ENCODE data around the gene CCDC51. TPM values are rescaled to one million over a fixed set of nuclear protein-coding genes. Genes with fewer than 3 reads are reported as not detected.
"Not testable (repeated sequence)": the region's sequence is repeated elsewhere in the genome, so short reads cannot be mapped to it uniquely, and the experiment has no call there.

Gene CCDC51, protein sequence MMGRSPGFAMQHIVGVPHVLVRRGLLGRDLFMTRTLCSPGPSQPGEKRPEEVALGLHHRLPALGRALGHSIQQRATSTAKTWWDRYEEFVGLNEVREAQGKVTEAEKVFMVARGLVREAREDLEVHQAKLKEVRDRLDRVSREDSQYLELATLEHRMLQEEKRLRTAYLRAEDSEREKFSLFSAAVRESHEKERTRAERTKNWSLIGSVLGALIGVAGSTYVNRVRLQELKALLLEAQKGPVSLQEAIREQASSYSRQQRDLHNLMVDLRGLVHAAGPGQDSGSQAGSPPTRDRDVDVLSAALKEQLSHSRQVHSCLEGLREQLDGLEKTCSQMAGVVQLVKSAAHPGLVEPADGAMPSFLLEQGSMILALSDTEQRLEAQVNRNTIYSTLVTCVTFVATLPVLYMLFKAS
- 10 to 100 TPM; 11.6 to 15.1 TPM for total RNA-seq

DNA sequence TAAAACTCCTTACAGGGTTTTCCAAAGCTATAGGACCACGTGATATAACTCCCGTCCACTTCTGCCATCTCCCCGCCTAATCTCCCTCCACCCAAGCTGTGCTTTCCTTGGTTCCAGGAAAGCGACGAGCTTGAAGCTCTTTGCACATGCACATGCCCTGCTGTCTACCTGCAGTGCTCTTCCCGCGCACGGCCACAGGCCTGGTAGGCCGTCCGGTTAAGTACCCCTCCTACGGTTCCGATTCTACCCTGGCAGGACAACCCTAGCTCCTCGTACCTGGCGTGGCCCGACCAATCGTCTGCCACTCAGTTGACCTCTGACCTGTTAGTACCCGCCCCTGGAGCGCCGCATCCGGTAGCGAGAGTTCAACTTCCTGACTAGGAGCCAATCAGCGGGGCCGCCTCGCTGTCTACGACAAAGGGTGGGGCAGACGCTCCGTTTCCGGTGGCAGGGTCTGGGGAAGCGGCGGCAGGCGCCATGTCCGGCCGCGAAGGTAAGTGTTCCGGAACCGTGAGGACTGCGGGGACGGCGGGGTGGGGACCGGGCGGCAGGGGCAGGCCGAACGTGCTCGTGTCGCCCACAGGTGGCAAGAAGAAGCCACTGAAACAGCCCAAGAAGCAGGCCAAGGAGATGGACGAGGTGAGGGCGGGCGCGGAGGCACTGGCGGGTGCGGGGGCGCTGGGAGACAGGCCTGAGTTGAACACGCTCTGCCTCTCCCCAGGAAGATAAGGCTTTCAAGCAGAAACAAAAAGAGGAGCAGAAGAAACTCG, at the start of gene CCDC51, which contains the start of gene TMA7:
Gene CCDC51 (minus strand): TSS at position 300 of the 770 bp plus-strand sequence. CDS start 4,991 bp downstream, outside the sequence.
Gene TMA7 (plus strand): TSS at position 438 of the 770 bp plus-strand sequence. CDS start 40 bp downstream, at position 478.
- POLR2A ChIA-PET, result interaction anchor here (0.7 to 0.8 kb wide), 2 partner anchors 17 to 117 kb away, joined by 3 read pairs; partner anchors contain the start of gene PFKFB4
- no peaks in the 10 kb centered on the region for H3K27me3 Mint-ChIP-seq
- peak within 1 kb of the TSS; percentile 91 for H3K27ac Mint-ChIP-seq
- CTCF ChIA-PET, result interaction anchor here (0.7 to 1.4 kb wide), 9 partner anchors 9 to 119 kb away, joined by 3 to 7 read pairs (median 4); partner anchors contain the start of gene PLXNB1
- H3K36me3 Mint-ChIP-seq (ENCODE audit: low read depth), result peaks cover 30% of the 10 kb centered on the region
- H3K4me3 Mint-ChIP-seq, result peak within 1 kb of the TSS; percentile 96
- H3K4me1 Mint-ChIP-seq, result peaks cover 38% of the 10 kb centered on the region
- no peaks in the 10 kb centered on the region for H3K9me3 Mint-ChIP-seq
- peak; percentile 100 for DNase-seq

DNA sequence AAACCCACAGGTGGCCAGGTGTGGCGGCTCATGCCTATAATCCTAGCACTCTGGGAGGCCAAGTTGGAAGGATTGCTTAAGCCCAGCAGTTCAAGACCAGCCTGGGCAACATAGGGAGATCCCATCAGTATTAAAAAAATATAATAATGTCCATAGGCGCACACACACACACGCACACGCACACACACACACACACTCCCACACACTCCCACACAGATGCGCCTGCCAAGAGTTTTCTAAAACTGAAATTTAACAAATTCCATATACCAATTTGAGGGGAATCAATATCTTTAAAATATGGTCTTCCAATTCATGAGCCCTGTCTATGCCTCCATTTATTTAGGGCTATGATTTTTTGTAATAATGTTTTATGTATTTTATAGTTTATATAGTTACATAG, 47.0 kb upstream of the CCDC51 start:
- ChIA-PET CTCF (no interaction called here), POLR2A (no interaction called here)
- no peaks in the 10 kb centered on the region for H3K27me3 Mint-ChIP-seq

DNA sequence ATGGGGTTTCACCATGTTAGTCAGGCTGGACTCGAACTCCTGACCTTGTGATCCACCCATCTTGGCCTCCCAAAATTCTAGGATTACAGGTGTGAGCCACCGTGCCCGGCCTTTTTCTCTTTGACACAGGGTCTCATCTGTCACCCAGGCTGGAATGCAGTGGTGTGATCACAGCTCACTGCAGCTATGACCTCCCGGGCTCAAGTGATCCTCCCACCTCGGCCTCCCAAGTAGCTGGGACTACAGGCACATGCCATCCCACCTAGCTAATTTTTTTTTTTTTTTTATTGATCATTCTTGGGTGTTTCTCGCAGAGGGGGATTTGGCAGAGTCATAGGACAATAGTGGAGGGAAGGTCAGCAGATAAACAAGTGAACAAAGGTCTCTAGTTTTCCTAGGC, 42.9 kb upstream of the CCDC51 start:
- CTCF ChIA-PET, result interaction anchor here (1.0 to 1.4 kb wide), 2 partner anchors 9 to 47 kb away, joined by 3 to 4 read pairs; no protein-coding TSS in a partner anchor
- H3K27me3 Mint-ChIP-seq, H3K9me3 Mint-ChIP-seq, H3K4me3 Mint-ChIP-seq, H3K27ac Mint-ChIP-seq, POLR2A ChIA-PET, DNase-seq: not testable (repeated sequence)
- Mint-ChIP-seq H3K36me3 (ENCODE audit: low read depth) (peaks cover 17% of the 10 kb centered on the region), H3K4me1 (peaks cover 29% of the 10 kb centered on the region)

More for the DNA sequence above, 47.0 kb upstream of the CCDC51 start:
- peaks cover 8% of the 10 kb centered on the region for H3K36me3 Mint-ChIP-seq (ENCODE audit: low read depth)
- no peaks in the 10 kb centered on the region for H3K9me3 Mint-ChIP-seq
- no peak overlapping the region for H3K27ac Mint-ChIP-seq
- H3K4me3 Mint-ChIP-seq, result no peak overlapping the region
- no peaks in the 10 kb centered on the region for H3K4me1 Mint-ChIP-seq
- no peak for DNase-seq

DNA sequence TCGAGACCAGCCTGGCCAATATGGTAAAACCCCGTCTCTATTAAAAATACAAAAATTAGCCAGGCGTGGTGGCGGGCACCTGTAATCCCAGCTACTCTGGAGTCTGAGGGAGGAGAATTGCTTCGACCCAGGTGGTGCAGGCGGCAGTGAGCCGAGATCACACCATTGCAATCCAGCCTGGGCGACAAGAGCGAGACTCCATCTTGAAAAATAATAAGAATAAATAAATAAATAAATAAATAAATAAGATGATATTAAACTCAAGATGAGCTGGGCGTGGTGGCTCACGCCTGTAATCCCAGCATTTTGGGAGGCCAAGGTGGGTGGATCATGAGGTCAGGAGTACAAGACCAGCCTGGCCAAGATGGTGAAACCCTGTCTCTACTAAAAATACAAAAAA, 41.0 kb upstream of the CCDC51 start:
- H3K27ac Mint-ChIP-seq, CTCF ChIA-PET, DNase-seq, H3K27me3 Mint-ChIP-seq, H3K4me3 Mint-ChIP-seq, H3K9me3 Mint-ChIP-seq, POLR2A ChIA-PET: not testable (repeated sequence)
- H3K36me3 Mint-ChIP-seq (ENCODE audit: low read depth), result peaks cover 25% of the 10 kb centered on the region
- H3K4me1 Mint-ChIP-seq, result peaks cover 47% of the 10 kb centered on the region

DNA sequence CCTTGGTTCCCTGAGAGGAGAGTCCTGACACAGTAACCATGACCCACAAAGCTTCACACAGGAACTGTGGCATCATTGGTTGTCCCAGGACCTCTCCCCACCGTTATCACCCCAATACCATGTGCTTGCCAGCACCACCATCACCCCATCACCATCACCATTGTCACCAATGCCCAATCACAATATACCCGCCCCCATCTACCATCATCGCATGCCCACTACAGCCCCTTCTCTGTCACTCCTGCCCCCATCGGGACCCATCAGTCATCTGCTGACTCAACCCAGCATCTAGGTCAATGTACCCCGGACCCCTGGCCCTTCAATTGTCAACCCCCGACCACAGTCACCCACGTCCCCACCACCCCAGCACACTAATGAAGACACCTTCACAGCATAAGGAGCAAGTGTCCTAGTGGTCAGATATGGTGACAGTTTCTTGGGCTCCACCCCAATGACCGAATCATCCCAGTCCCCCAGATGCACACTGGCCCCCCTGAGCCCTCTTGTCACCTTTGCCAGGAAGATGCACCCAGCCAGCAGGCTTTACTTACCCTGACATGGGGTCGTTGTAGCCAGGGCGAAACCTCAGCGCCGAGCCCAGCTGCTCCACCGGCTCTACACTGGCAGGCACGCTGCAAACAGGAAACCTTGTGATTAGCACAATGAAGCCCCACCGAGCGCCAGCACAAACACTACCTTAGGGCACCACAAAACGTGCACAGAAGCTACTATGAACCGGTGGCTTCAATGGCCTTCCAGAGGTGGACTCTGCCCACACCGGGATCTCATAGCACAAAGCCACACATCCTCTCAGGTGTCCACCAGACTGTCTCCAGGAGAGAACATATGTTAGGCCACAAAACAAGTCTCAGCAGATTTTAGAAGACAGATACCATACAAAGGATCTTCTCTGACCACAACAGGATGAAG, 39.0 kb upstream of the CCDC51 start:
- ChIA-PET POLR2A (interaction anchor here (0.7 to 1.5 kb wide), 2 partner anchors 8 to 12 kb away, joined by 3 to 4 read pairs; no protein-coding TSS in a partner anchor), CTCF (interaction anchor here (0.6 to 1.4 kb wide), 3 partner anchors 32 to 366 kb away, joined by 3 to 4 read pairs (median 3); partner anchors contain the start of gene ATRIP)
- Mint-ChIP-seq H3K4me3 (peak overlapping the region; percentile 89), H3K36me3 (ENCODE audit: low read depth) (peaks cover 33% of the 10 kb centered on the region), H3K4me1 (peaks cover 63% of the 10 kb centered on the region), H3K27ac (peak overlapping the region; percentile 99), H3K9me3 (no peaks in the 10 kb centered on the region), H3K27me3 (no peaks in the 10 kb centered on the region)
- DNase-seq, result peak; percentile 78

DNA sequence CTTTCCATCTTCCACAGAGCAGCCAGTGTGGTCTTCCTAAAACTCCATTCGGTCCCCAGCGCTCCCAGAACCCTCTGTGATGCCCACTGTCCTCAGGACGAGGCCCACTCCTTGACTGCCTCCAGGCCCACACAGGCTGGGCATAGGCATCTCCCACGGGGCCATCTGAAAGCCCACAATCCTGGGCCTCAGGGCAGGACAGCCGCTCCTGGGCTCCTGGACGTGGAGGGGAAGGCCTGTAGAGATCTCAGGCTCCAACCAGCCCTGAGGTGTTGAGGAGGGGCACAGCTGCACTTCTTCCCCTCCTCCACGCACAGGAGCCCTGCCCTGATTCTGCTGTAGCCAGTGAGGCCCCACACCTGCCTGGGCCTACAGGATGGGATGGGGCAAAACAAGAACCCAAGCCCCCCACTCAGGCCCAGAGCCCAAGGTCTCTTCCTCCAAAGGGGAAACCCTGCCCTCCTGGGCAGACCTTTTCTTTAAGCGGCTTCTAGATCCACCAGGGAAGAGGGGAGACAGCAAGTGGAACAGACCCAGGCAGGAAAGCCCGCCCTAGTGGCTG, 38.1 kb upstream of the CCDC51 start:
- no peak for DNase-seq
- H3K27me3 Mint-ChIP-seq, result no peaks in the 10 kb centered on the region
- H3K36me3 Mint-ChIP-seq (ENCODE audit: low read depth), result peaks cover 38% of the 10 kb centered on the region
- no peaks in the 10 kb centered on the region for H3K9me3 Mint-ChIP-seq
- ChIA-PET CTCF (interaction anchor here (1.0 kb wide), 1 partner anchor 45 kb away, joined by 5 read pairs; no protein-coding TSS in a partner anchor), POLR2A (no interaction called here)
- H3K4me1 Mint-ChIP-seq, result peaks cover 70% of the 10 kb centered on the region
- peak overlapping the region; percentile 99 for H3K27ac Mint-ChIP-seq
- H3K4me3 Mint-ChIP-seq, result peak overlapping the region; percentile 89

DNA sequence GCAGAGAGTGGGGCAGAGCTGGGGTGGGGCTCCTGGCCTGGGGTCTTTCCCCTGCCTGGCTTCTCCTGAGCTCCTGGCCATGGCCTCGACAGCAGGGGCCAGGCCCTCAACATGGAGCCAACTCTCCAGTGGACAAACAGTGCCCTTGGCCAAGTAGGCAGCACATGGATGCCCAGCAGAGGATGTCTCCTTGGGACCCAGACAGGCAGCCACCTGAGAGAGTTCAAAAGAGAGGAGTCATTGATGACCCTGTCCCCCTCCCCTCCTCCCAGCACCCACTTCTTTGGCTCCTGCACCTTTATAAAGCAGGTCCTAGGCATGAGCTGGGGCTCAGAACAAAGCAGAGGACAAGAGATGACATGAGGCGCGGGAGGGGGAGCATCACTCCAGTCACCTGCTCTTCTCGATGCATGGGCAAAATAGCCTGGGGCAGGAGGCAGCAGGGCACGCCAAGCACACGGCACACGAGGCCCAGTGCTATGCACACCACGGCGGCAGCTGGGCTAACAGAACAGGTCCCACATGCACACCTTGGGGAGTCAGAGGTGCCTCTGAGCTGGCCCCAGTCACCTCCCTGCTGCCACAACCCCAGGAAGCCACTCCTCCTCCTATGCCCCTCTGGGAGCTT, 36.6 kb upstream of the CCDC51 start:
- ChIA-PET POLR2A (no interaction called here), CTCF (interaction anchor here (1.0 to 2.4 kb wide), 2 partner anchors 41 to 73 kb away, joined by 3 to 8 read pairs; no protein-coding TSS in a partner anchor)
- DNase-seq, result no peak
- no peaks in the 10 kb centered on the region for H3K27me3 Mint-ChIP-seq
- H3K36me3 Mint-ChIP-seq (ENCODE audit: low read depth), result peaks cover 40% of the 10 kb centered on the region
- H3K27ac Mint-ChIP-seq, result peak overlapping the region; percentile 46
- H3K4me1 Mint-ChIP-seq, result peaks cover 70% of the 10 kb centered on the region
- H3K9me3 Mint-ChIP-seq, result no peaks in the 10 kb centered on the region
- H3K4me3 Mint-ChIP-seq, result no peak overlapping the region

DNA sequence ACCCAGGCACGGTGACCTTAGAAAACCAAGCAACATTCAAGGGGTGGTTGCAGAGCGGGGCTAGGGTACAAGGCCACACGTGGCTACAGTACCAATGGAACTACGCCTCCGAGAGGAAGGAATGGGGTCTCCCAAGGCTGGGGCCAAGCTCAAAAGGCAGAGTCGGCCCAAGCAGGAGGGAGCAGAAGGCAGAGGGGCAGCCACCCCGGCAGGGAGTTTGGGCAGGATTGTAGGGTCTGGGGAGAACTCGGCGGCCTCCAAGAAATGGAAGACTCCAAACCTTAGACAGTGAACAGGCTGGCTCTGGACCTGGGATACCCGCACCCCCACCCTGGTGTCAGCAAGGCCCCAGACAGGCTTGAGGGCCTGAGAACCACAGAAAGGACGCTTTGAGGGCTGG, 35.3 kb upstream of the CCDC51 start:
- H3K27me3 Mint-ChIP-seq, result no peaks in the 10 kb centered on the region
- H3K4me1 Mint-ChIP-seq, result peaks cover 73% of the 10 kb centered on the region
- CTCF ChIA-PET, result interaction anchor here (2.4 to 3.3 kb wide), 2 partner anchors 13 to 39 kb away, joined by 8 to 17 read pairs; no protein-coding TSS in a partner anchor
- H3K36me3 Mint-ChIP-seq (ENCODE audit: low read depth), result peaks cover 39% of the 10 kb centered on the region
- POLR2A ChIA-PET, result no interaction called here
- no peak overlapping the region for H3K4me3 Mint-ChIP-seq
- no peaks in the 10 kb centered on the region for H3K9me3 Mint-ChIP-seq
- no peak for DNase-seq
- peak overlapping the region; percentile 66 for H3K27ac Mint-ChIP-seq

DNA sequence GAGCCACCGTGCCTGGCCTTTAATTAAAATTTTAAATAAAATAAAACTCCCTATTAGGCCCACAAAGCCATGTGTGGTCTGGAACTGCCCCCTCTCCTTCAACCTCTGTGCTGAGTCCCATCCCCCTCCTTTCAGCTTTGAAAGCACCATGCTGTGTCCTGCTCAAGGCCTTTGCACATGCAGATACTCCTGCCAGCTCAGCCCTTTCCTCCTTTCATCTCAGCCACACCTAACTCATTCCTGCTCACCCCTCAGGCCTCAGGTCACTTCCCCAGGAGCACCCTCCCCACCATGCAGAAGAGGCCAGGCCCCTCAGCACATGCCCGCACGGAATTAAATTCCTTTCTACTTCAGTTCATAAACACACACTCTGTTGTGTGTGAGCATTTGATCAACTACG, 34.7 kb upstream of the CCDC51 start:
- Mint-ChIP-seq H3K4me3 (no peak overlapping the region), H3K36me3 (ENCODE audit: low read depth) (peaks cover 41% of the 10 kb centered on the region), H3K9me3 (no peaks in the 10 kb centered on the region), H3K4me1 (peaks cover 73% of the 10 kb centered on the region), H3K27me3 (no peaks in the 10 kb centered on the region), H3K27ac (peak overlapping the region; percentile 66)
- no peak for DNase-seq
- ChIA-PET CTCF (interaction anchor here (1.5 to 3.3 kb wide), 4 partner anchors 10 to 35 kb away, joined by 4 to 17 read pairs (median 5); no protein-coding TSS in a partner anchor), POLR2A (no interaction called here)

DNA sequence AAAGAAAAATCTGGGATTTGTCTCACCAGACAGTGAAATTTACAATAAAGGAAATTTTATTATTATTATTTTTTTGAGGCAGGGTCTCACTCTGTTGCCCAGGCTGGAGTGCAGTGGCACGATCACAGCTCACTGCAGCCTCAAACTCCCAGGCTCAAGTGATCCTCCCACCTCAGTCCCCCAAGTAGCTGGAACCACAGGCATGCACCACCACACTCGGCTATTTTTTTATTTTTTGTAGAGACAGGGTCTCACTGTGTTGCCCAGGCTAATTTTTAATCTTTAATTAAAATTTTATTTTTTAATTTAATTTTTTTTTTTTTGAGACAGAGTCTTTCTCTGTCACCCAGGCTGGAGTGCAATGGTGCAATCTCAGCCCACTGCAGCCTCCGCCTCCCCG, 34.1 kb upstream of the CCDC51 start:
- CTCF ChIA-PET, result interaction anchor here (0.6 to 6.5 kb wide), 12 partner anchors 9 to 1001 kb away, joined by 3 to 34 read pairs (median 3); no protein-coding TSS in a partner anchor
- POLR2A ChIA-PET, result interaction anchor here (1.2 kb wide), 1 partner anchor 162 kb away, joined by 6 read pairs; the partner anchor contains the start of gene SLC26A6
- peaks cover 73% of the 10 kb centered on the region for H3K4me1 Mint-ChIP-seq
- H3K9me3 Mint-ChIP-seq, H3K27ac Mint-ChIP-seq, H3K27me3 Mint-ChIP-seq, H3K4me3 Mint-ChIP-seq, DNase-seq: not testable (repeated sequence)
- H3K36me3 Mint-ChIP-seq (ENCODE audit: low read depth), result peaks cover 46% of the 10 kb centered on the region

DNA sequence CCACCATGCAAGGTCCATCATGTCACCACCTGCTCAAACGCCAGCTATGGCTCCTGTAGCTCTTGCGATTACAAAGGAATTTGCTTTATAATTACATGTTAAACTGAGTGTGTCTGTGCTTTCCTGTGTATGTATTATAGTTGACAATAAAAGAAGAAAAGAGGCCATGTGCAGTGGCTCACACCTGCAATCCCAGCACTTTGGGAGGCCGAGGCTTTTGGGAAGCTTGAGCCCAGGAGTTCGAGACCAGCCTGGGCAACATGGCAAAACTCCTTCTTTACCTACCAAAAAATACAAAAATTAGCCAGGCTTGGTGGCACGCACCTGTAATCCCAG, 33.7 kb upstream of the CCDC51 start:
- H3K4me1 Mint-ChIP-seq, result peaks cover 73% of the 10 kb centered on the region

More for the DNA sequence above, 33.7 kb upstream of the CCDC51 start:
- no peaks in the 10 kb centered on the region for H3K27me3 Mint-ChIP-seq
- POLR2A ChIA-PET, result interaction anchor here (0.5 to 1.2 kb wide), 2 partner anchors 46 to 162 kb away, joined by 3 to 6 read pairs; partner anchors contain the start of gene SLC26A6
- no peak for DNase-seq
- no peaks in the 10 kb centered on the region for H3K9me3 Mint-ChIP-seq
- peak overlapping the region; percentile 84 for H3K4me3 Mint-ChIP-seq
- H3K27ac Mint-ChIP-seq, result peak overlapping the region; percentile 98
- peaks cover 46% of the 10 kb centered on the region for H3K36me3 Mint-ChIP-seq (ENCODE audit: low read depth)
- CTCF ChIA-PET, result interaction anchor here (0.6 to 6.5 kb wide), 19 partner anchors 8 to 1001 kb away, joined by 3 to 34 read pairs (median 3); partner anchors contain the start of genes CCDC51, PLXNB1 and TMA7
